BLaER1 treated with 17β-estradiol and CSF1 and Interleukin-3, amounts not matched to agents 10 nM and 100 nM (cell line): Measurements from ENCODE around the gene PCNT.

Experiments
- H3K27ac ChIP-seq, 11 experiments: shearing (Covaris generic); formaldehyde crosslinking; 2 replicates each; pipeline ENCODE4 v1.8.1; 2022
- H3K27me3 ChIP-seq, 11 experiments: shearing (Covaris generic); formaldehyde crosslinking; 2 replicates each; pipeline ENCODE4 v1.8.1; 2022
- H3K36me3 ChIP-seq, 11 experiments: shearing (Covaris generic); formaldehyde crosslinking; 2 replicates each; pipeline ENCODE4 v1.8.1; 2022
- H3K4me1 ChIP-seq, 10 experiments: shearing (Covaris generic); formaldehyde crosslinking; 2 replicates each; pipeline ENCODE4 v1.8.1; 2022
- H3K4me2 ChIP-seq, 11 experiments: shearing (Covaris generic); formaldehyde crosslinking; 2 replicates each; pipeline ENCODE4 v1.8.1; 2022
- H3K4me3 ChIP-seq, 10 experiments: shearing (Covaris generic); formaldehyde crosslinking; 2 replicates each; pipeline ENCODE4 v1.8.1; 2022
- H3K9ac ChIP-seq, 11 experiments: shearing (Covaris generic); formaldehyde crosslinking; 2 replicates each; pipeline ENCODE4 v1.8.1; 2022
- H3K9me3 ChIP-seq, 11 experiments: shearing (Covaris generic); formaldehyde crosslinking; replicated peaks in 1 of 11; 2 replicates each; pipeline ENCODE4 v1.8.1; 2022
- H4K20me1 ChIP-seq, 11 experiments: shearing (Covaris generic); formaldehyde crosslinking; 2 replicates each; pipeline ENCODE4 v1.8.1; 2022
- Cebpa-rat ChIP-seq, 11 experiments: shearing (Covaris generic); IDR thresholded peaks; 2 replicates each; pipeline ENCODE4 v1.8.1; 2022

The PCNT gene

DNA sequence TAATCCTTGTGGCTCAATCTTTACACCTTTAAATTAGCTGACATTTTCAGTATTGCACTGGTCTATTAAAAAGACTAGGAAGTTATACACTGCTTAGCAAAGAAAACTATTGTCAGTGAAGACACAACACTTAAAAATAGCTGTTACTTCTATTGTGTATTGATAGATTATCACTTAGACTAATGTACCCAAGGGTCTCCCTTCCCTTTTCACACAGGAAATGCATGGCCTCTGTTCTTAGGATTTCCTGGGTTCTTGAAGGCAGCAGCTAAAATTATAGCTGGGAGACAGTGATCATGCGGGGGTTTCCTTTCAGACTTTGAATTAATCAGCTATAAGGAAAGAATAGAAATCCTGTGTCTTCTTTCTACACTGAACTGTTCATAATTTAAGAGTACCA is 147.6 kb downstream of the PCNT start:
- H3K36me3 ChIP-seq, result peaks cover 10 to 38% (median 14%) of the 10 kb centered on the region in 11 experiments; a peak in 18 of 22 replicates
- H3K9me3 ChIP-seq, result no peaks in the 10 kb centered on the region
- TF ChIP-seq Cebpa-rat (IDR thresholded peaks at IDR 0.05), result no peak
- H3K4me1 ChIP-seq, result peaks cover 20 to 54% (median 32%) of the 10 kb centered on the region in 10 experiments
- H3K9ac ChIP-seq, result peak overlapping the region in 1 of 11 experiments; percentile 48; a peak in 1 of 22 replicates
- peak overlapping the region in 4 of 11 experiments; percentile 1 to 52 (median 18); a peak in 2 of 22 replicates for H3K27ac ChIP-seq
- H3K4me3 ChIP-seq, result no peak overlapping the region
- H3K27me3 ChIP-seq, result no peaks in the 10 kb centered on the region
- peak overlapping the region; percentile 26 to 76 (median 41) for H3K4me2 ChIP-seq
- H4K20me1 ChIP-seq, result peaks cover 0 to 73% (median 8%) of the 10 kb centered on the region in 11 experiments; a peak in 8 of 22 replicates

DNA sequence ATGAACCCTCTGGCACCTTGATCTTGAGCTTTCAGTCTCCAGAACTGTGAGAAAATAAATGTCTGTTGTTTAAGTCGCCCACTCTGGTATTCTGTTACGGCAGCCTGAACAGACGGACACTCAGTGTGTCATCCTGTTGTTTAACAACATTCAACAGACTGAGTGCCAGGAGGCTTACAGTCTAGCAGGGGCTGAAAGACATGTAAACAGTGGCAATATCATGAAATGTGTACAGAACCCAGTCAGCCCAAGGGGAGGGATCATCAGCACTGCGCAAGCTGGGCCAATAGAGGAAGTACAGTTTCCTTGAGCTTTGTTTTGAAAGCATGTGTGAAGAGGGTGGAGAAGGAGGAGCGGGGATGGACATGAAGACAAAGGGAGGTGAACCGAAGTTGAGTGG is 148.3 kb downstream of the PCNT start:
- Histone ChIP-seq H3K27ac (peak overlapping the region in 7 of 11 experiments; percentile 23 to 52 (median 38); a peak in 8 of 22 replicates), H3K27me3 (no peaks in the 10 kb centered on the region), H3K9me3 (no peaks in the 10 kb centered on the region), H4K20me1 (peaks cover 0 to 78% (median 8%) of the 10 kb centered on the region in 11 experiments; a peak in 8 of 22 replicates), H3K36me3 (peaks cover 12 to 38% (median 19%) of the 10 kb centered on the region in 11 experiments; a peak in 17 of 22 replicates), H3K9ac (no peak overlapping the region), H3K4me3 (no peak overlapping the region), H3K4me1 (peaks cover 20 to 52% (median 32%) of the 10 kb centered on the region in 10 experiments), H3K4me2 (peak overlapping the region in 10 of 11 experiments; percentile 26 to 76 (median 40); a peak in 16 of 22 replicates)
- TF ChIP-seq Cebpa-rat (IDR thresholded peaks at IDR 0.05), result no peak

DNA sequence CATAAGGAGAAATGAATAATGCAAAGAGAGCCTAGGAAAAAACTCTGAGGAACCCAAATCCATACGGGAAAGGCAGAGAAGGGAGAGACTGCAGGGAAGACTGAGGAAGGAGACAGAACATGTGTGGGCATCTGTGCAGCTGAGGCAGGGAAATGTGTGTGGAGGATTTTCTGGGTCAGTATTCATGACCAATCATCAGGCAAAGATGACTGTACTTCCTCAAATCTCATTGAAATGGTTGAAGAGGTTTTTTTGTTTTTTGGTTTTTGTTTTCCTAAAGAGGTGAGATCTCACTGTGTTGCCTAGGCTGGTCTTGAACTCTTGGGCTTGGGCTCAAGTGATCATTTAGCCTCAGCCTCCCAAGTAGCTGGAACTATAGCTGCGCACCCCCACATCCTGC is 150.4 kb downstream of the PCNT start:
- Histone ChIP-seq H3K9me3 (no peaks in the 10 kb centered on the region), H3K27me3 (no peaks in the 10 kb centered on the region), H3K36me3 (peaks cover 17 to 42% (median 25%) of the 10 kb centered on the region in 11 experiments; a peak in 20 of 22 replicates), H3K4me3 (no peak overlapping the region), H3K4me2 (peak overlapping the region in 6 of 11 experiments; percentile 0 to 77 (median 48); a peak in 10 of 22 replicates), H3K4me1 (peaks cover 20 to 52% (median 32%) of the 10 kb centered on the region in 10 experiments), H3K9ac (peak overlapping the region in 1 of 11 experiments; percentile 17; a peak in 1 of 22 replicates), H3K27ac (peak overlapping the region in 1 of 11 experiments; percentile 52; a peak in 3 of 22 replicates), H4K20me1 (peaks cover 0 to 76% (median 3%) of the 10 kb centered on the region in 11 experiments; a peak in 6 of 22 replicates)
- no peak for TF ChIP-seq Cebpa-rat (IDR thresholded peaks at IDR 0.05)

DNA sequence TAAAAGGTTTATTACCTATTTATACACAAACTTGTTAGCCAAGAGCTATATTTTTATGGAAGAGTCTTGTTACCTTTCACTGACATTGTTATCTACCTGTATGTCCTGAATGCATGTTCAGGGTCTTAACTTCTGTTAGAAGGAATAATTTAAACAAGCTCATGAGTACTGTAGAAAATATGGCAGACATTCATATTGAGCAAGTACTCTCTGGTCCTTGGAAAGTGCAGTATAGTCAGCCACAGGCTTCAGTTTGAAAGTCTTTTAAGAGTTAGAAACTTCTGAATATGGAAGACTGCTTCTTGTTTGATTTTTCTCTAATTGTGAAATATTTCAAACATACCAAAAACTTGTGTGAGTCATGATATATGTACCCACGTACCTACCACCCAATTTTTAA is 151.3 kb downstream of the PCNT start:
- peak overlapping the region in 1 of 11 experiments; percentile 52; a peak in 1 of 22 replicates for H3K27ac ChIP-seq
- peak overlapping the region in 3 of 11 experiments; percentile 64 to 77 (median 76); a peak in 6 of 22 replicates for H3K4me2 ChIP-seq
- H3K9ac ChIP-seq, result no peak overlapping the region
- H3K36me3 ChIP-seq, result peaks cover 19 to 42% (median 29%) of the 10 kb centered on the region in 11 experiments; a peak in 20 of 22 replicates
- H4K20me1 ChIP-seq, result peaks cover 0 to 75% (median 4%) of the 10 kb centered on the region in 11 experiments; a peak in 11 of 22 replicates
- no peak for TF ChIP-seq Cebpa-rat (IDR thresholded peaks at IDR 0.05)
- H3K27me3 ChIP-seq, result no peaks in the 10 kb centered on the region
- H3K4me1 ChIP-seq, result peaks cover 20 to 52% (median 32%) of the 10 kb centered on the region in 10 experiments
- no peak overlapping the region for H3K4me3 ChIP-seq
- H3K9me3 ChIP-seq, result no peaks in the 10 kb centered on the region

DNA sequence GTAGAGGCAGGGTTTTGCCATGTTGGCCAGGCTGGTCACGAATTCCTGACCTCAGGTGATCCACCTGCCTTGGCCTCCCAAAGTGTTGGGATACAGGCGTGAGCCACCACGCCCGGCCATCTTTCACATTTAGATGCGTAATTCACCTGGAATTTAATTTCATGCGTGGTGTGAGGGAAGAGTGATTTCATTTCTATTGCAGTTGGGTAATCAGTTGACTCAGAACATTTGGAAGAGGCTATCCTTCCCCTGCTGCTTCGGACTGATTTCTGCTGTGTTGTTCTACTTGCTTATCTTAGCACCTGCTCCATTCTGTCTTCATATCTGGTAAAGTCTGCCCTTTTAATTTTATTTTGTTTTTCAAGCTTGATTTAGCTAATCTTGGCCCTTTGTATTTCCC is 153.8 kb downstream of the PCNT start:
- Histone ChIP-seq H3K27me3 (no peaks in the 10 kb centered on the region), H3K4me2 (no peak overlapping the region), H3K4me3 (no peak overlapping the region), H4K20me1 (peaks cover 0 to 81% (median 13%) of the 10 kb centered on the region in 11 experiments; a peak in 16 of 22 replicates), H3K36me3 (peaks cover 28 to 60% (median 38%) of the 10 kb centered on the region in 11 experiments; a peak in 21 of 22 replicates), H3K4me1 (peaks cover 0 to 41% (median 13%) of the 10 kb centered on the region in 10 experiments; a peak in 15 of 20 replicates), H3K27ac (no peak overlapping the region), H3K9ac (no peak overlapping the region), H3K9me3 (no peaks in the 10 kb centered on the region)
- TF ChIP-seq Cebpa-rat (IDR thresholded peaks at IDR 0.05), result no peak

DNA sequence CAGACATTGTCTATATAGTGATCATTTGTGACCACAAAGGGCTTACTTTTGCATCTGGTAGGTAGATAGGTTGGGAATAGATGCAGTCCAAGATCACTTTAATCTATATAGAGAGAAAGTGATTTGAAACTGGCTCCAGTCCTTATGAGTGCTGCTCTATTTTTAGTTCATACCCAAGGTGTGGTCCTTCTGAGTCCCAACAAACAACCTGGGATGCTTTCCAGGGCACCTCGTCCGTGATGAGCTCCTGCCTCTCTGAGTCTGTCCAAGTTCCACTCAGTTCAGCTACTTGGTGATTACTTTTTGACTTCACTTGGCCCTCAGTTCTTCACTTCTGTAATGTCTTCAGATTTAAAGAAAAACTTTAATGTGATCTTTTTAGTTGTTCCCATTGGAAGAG is 155.0 kb downstream of the PCNT start:
- H3K4me2 ChIP-seq, result no peak overlapping the region
- H4K20me1 ChIP-seq, result peaks cover 0 to 86% (median 15%) of the 10 kb centered on the region in 11 experiments; a peak in 17 of 22 replicates
- H3K9ac ChIP-seq, result no peak overlapping the region
- peaks cover 29 to 63% (median 38%) of the 10 kb centered on the region in 11 experiments; a peak in 21 of 22 replicates for H3K36me3 ChIP-seq
- no peaks in the 10 kb centered on the region for H3K27me3 ChIP-seq
- H3K9me3 ChIP-seq, result no peaks in the 10 kb centered on the region
- H3K27ac ChIP-seq, result no peak overlapping the region
- peaks cover 0 to 30% (median 10%) of the 10 kb centered on the region in 10 experiments; a peak in 15 of 20 replicates for H3K4me1 ChIP-seq
- no peak overlapping the region for H3K4me3 ChIP-seq
- TF ChIP-seq Cebpa-rat (IDR thresholded peaks at IDR 0.05), result no peak

DNA sequence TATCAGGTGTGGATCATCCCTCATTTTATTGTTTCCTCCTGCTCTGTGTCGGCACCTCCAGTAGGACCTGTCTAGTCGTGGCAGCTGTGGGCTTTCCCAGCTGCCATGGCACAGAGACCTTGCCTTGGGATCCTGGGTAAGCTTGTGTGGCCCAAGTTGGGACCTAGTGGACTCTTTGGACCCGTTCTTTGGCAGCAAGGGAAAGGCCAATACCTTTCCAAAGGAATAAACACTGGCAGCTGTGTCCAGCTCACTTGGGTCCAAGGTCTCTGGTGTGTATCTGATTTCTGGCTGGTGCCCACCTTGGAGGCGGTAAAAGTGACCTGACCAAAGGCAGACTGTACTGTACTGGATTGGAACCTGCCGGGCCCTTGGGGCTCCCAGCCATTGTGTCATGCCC is 156.5 kb downstream of the PCNT start:
- no peak for TF ChIP-seq Cebpa-rat (IDR thresholded peaks at IDR 0.05)
- Histone ChIP-seq H3K4me3 (no peak overlapping the region), H3K4me1 (peaks cover 0 to 14% (median 0%) of the 10 kb centered on the region in 10 experiments; a peak in 4 of 20 replicates), H3K9me3 (no peaks in the 10 kb centered on the region), H4K20me1 (peaks cover 0 to 82% (median 15%) of the 10 kb centered on the region in 11 experiments; a peak in 17 of 22 replicates), H3K27ac (no peak overlapping the region), H3K4me2 (peak overlapping the region in 1 of 11 experiments; percentile 8; a peak in 1 of 22 replicates), H3K9ac (no peak overlapping the region), H3K36me3 (peaks cover 28 to 79% (median 50%) of the 10 kb centered on the region in 11 experiments), H3K27me3 (no peaks in the 10 kb centered on the region)

DNA sequence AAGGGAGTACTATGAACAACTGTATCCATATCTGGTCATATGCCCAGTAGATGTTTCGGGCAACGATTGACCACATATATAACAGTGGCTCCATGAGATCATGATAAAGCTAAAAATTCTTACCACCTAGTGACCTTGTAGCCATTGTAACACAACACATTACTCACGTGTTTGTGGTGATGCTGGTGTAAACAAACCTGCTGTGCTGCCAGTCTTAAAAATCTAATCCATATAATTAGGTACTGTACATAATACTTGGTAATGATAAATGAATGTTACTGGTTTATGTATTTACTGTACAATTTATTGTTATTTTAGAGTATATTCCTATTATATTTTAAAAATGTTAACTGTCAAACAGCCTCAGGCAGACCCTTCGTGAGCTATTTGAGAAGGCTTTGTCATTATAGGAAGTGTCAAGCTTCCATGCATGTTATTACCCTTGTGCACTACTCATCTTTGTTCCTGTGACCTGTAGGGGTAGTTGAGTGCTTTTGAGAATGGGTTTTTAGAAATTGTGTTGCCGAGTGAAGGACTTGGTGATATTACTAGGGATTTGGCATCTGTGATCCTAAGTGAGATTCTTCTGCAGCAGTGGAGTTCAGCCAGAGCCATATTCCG is 158.4 kb downstream of the PCNT start:
- Histone ChIP-seq H3K4me1 (peaks cover 0 to 12% (median 0%) of the 10 kb centered on the region in 10 experiments; a peak in 3 of 20 replicates), H3K4me2 (no peak overlapping the region), H4K20me1 (peaks cover 0 to 80% (median 19%) of the 10 kb centered on the region in 11 experiments; a peak in 17 of 22 replicates), H3K4me3 (no peak overlapping the region), H3K36me3 (peaks cover 36 to 86% (median 56%) of the 10 kb centered on the region in 11 experiments), H3K27me3 (no peaks in the 10 kb centered on the region), H3K27ac (no peak overlapping the region), H3K9ac (no peak overlapping the region), H3K9me3 (no peaks in the 10 kb centered on the region)
- TF ChIP-seq Cebpa-rat (IDR thresholded peaks at IDR 0.05), result no peak

DNA sequence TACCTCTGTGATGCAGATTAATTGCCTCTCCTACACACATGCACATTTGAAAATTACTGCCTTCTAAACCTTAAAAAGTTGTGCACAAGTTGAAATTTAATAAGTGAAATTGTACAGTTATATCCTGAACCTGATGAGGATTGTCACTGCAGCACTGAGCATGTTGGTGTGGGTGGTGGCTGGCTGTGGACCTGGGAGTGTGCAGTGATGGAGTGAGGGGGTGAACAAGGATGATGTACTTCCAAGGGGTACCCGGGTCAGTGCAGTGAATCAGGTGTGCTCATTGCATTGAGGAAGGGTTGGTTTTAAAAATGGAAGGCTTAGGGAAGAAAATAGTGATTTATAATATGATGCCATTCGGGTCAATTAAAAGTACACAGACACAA is 158.9 kb downstream of the PCNT start:
- H3K4me3 ChIP-seq, result no peak overlapping the region
- H3K27ac ChIP-seq, result no peak overlapping the region
- H3K9ac ChIP-seq, result no peak overlapping the region
- TF ChIP-seq Cebpa-rat (IDR thresholded peaks at IDR 0.05), result no peak
- no peaks in the 10 kb centered on the region for H3K9me3 ChIP-seq
- peaks cover 32 to 86% (median 55%) of the 10 kb centered on the region in 11 experiments for H3K36me3 ChIP-seq
- no peak overlapping the region for H3K4me2 ChIP-seq
- peaks cover 0 to 12% (median 0%) of the 10 kb centered on the region in 10 experiments; a peak in 3 of 20 replicates for H3K4me1 ChIP-seq
- H3K27me3 ChIP-seq, result no peaks in the 10 kb centered on the region
- H4K20me1 ChIP-seq, result peaks cover 0 to 79% (median 19%) of the 10 kb centered on the region in 11 experiments; a peak in 17 of 22 replicates
